Panc1 (cell line): ENCODE results near the gene CREBL2. TPM values are rescaled to one million over a fixed set of nuclear protein-coding genes. Genes with fewer than 3 reads are reported as not detected.

Source experiments
- ATAC-seq: fragments of 200-7000 bp; cut with Tn5 transposase; 2 replicates; pipeline ENCODE4 v1.9.1; 2020; ENCODE audit warnings: mild to moderate bottlenecking, moderate library complexity
- BruUV-seq: library from RNA; stranded (reverse); fragments of 400-500 nt; replicated peaks from 2 replicates; lab custom pipeline; 2021; lab: Mats Ljungman, UMichigan
- CTCF ChIA-PET: fragments of 300-600 bp; sonication (Branson Sonifier 250); formaldehyde crosslinking; loops from one replicate; lab custom pipeline; 2022; ENCODE audit warnings: antibody characterized with exemption; lab: Charles Lee
- POLR2A ChIA-PET: fragments of 300-600 bp; sonication (Branson Sonifier 250); formaldehyde crosslinking; loops from one replicate; lab custom pipeline; 2022; ENCODE audit warnings: antibody characterized with exemption; lab: Charles Lee
- DNase-seq: peaks from one replicate; pipeline ENCODE4 v3.0.0-alpha.2; 2010; ENCODE audit warnings: low read depth, low spot score
- H3K27ac ChIP-seq: 2 replicates; pipeline ENCODE4 v1.5.1; 2011; ENCODE audit warnings: mild to moderate bottlenecking, low read length, inconsistent platforms
- H3K27me3 ChIP-seq: fragments of 200-500 bp; sonication (Bioruptor generic); 2 replicates; pipeline ENCODE4 v1.6.0; 2014; ENCODE audit warnings: low read length, inconsistent platforms; ENCODE audit not compliant: control insufficient read depth, insufficient read depth
- H3K36me3 ChIP-seq: fragments of 200-500 bp; sonication (Bioruptor generic); 2 replicates; pipeline ENCODE4 v1.5.1; 2014; ENCODE audit warnings: inconsistent platforms, mild to moderate bottlenecking, low read length, moderate library complexity; ENCODE audit not compliant: control insufficient read depth, insufficient read depth
- H3K4me1 ChIP-seq: 2 replicates; pipeline ENCODE4 v1.5.1; 2011; ENCODE audit warnings: inconsistent platforms, mild to moderate bottlenecking, low read length, moderate library complexity; ENCODE audit not compliant: control insufficient read depth, insufficient read depth
- H3K4me3 ChIP-seq, 2 experiments: 2 replicates each; pipeline ENCODE4 v1.5.1; 2011 to 2012; ENCODE audit warnings: low read depth in 2 of 2, low read length in 2 of 2, mild to moderate bottlenecking in 2 of 2, inconsistent platforms in 1 of 2, moderate library complexity in 1 of 2
- H3K9me3 ChIP-seq: fragments of 200-500 bp; sonication (Bioruptor generic); 2 replicates; pipeline ENCODE4 v1.5.1; 2014; ENCODE audit warnings: low read depth, mild to moderate bottlenecking, inconsistent platforms, low read length, moderate library complexity; ENCODE audit not compliant: control insufficient read depth, insufficient read depth
- POLR2AphosphoS5 ChIP-seq: IDR thresholded peaks from 2 replicates; pipeline ENCODE4 v1.6.1; 2012; ENCODE audit warnings: mild to moderate bottlenecking, low read depth, low read length, moderate library complexity
- SIN3A ChIP-seq: IDR thresholded peaks from 2 replicates; pipeline ENCODE4 v1.6.1; 2012; ENCODE audit warnings: low read depth, mild to moderate bottlenecking, low read length, moderate library complexity, borderline replicate concordance; ENCODE audit not compliant: insufficient read depth
- TCF7L2 ChIP-seq: IDR thresholded peaks from 2 replicates; pipeline ENCODE4 v1.6.1; 2011; ENCODE audit warnings: mild to moderate bottlenecking, low read depth, low read length, inconsistent platforms
- in situ Hi-C: cut with HindIII; loops from 2 replicates; pipeline ENCODE4 v1.10.0; 2016; ENCODE audit warnings: low sequenced_read_pairs, low pct_unique_long_range_greater_than_20kb
- intact Hi-C: fragments of 100-400 bp; cut with micrococcal nuclease; formaldehyde crosslinking; loops from one replicate; pipeline ENCODE4 v1.10.0; 2022; ENCODE audit not compliant: unreplicated experiment
- total RNA-seq: library from RNA; stranded (reverse); gene quantifications from one replicate; pipeline ENCODE4 v1.2.1, GENCODE V29; 2021; ENCODE audit not compliant: unreplicated experiment
- TF ChIP-seq, protein P1 (sequence below): fragments of 450-650 bp; IDR thresholded peaks from 2 replicates; pipeline ENCODE4 v1.5.1; 2017; ENCODE audit warnings: mild to moderate bottlenecking
- TF ChIP-seq, protein P2 (sequence below), 2 experiments: IDR thresholded peaks; 2 replicates each; pipeline ENCODE4 v1.6.1; 2011 to 2012; ENCODE audit warnings: low read depth in 2 of 2, control low read depth in 1 of 2, low read length in 1 of 2, mild to moderate bottlenecking in 1 of 2, moderate library complexity in 1 of 2; ENCODE audit not compliant: insufficient read depth in 1 of 2

CREBL2 gene
- total RNA-seq, 1 experiment from 2014 or later: 13.6 TPM

DNA sequence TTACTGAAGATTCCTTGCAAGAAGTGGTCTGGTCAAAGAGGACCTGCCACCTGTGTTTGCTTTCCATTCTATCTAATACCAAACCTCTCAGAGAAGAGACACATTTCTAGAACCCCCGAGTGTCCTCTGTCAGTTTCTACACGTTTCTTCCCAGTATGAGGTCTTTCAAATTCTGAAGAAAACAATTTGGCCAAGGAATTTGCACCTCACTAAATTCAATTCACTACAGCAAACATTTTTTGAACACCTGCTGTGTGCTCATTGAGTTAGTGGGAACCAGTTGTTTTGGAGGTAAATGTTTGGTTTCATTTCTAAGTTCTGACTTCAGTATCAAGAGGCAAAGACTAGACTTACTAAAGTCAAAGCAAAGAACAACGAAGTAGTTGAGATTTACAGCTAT lies 64.9 kb downstream of the CREBL2 start:
- TF ChIP-seq SIN3A: no peak
- TF ChIP-seq TCF7L2: no peak
- TF ChIP-seq POLR2AphosphoS5: no peak
- Histone ChIP-seq H3K9me3 (no peaks in the 10 kb centered on the region), H3K4me3 (no peak overlapping the region), H3K27ac (no peak overlapping the region), H3K36me3 (no peaks in the 10 kb centered on the region), H3K27me3 (no peaks in the 10 kb centered on the region), H3K4me1 (peaks cover 3% of the 10 kb centered on the region)
- in situ Hi-C loops: no loop called here
- ATAC-seq (no peak), DNase-seq (no peak)
- intact Hi-C loops: no loop called here
- BruUV-seq: no TSS peak
- CTCF ChIA-PET: no interaction called here
- POLR2A ChIA-PET: no interaction called here

DNA sequence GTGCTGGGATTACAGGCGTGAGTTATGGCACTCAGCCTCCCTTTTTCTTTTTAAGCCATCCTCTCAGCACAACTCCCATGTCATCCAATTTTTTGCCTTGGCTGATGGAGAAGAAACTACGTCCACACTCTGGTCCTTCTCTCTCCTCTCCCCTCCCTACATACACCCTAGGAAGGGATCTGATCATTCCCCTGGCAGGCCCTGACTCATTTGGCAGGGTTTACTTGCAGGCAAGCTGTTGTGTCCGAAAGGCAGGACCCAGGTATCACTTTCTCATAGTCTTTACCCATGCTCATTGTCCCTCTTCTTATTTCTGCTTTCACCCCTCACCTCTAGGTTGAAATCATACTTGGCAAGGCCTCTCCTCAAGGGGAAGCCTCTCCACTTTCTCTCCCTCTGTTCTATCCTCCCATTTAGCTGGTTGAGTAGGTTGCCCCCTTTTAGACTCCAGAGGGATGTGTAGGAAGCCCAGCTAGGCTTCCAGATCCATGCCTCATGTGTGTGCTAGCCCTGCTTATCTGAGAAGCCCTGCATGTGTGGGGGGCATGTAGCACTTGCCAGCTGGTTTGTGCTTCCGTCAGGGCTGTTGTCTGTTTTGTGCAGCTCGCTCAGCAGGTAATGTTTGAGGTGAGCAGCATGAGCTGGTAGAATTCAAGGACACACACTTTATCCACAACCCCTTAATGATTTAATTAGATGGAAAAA lies 69.5 kb downstream of the CREBL2 start:
- H3K27ac ChIP-seq: no peak overlapping the region
- intact Hi-C loops (no loop called here), in situ Hi-C loops (no loop called here)
- H3K9me3 ChIP-seq: no peaks in the 10 kb centered on the region
- no peaks in the 10 kb centered on the region for H3K4me1 ChIP-seq
- no peak for DNase-seq
- H3K36me3 ChIP-seq: no peaks in the 10 kb centered on the region
- TF ChIP-seq, protein P1, sequence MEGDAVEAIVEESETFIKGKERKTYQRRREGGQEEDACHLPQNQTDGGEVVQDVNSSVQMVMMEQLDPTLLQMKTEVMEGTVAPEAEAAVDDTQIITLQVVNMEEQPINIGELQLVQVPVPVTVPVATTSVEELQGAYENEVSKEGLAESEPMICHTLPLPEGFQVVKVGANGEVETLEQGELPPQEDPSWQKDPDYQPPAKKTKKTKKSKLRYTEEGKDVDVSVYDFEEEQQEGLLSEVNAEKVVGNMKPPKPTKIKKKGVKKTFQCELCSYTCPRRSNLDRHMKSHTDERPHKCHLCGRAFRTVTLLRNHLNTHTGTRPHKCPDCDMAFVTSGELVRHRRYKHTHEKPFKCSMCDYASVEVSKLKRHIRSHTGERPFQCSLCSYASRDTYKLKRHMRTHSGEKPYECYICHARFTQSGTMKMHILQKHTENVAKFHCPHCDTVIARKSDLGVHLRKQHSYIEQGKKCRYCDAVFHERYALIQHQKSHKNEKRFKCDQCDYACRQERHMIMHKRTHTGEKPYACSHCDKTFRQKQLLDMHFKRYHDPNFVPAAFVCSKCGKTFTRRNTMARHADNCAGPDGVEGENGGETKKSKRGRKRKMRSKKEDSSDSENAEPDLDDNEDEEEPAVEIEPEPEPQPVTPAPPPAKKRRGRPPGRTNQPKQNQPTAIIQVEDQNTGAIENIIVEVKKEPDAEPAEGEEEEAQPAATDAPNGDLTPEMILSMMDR: no peak
- TF ChIP-seq, protein P2, sequence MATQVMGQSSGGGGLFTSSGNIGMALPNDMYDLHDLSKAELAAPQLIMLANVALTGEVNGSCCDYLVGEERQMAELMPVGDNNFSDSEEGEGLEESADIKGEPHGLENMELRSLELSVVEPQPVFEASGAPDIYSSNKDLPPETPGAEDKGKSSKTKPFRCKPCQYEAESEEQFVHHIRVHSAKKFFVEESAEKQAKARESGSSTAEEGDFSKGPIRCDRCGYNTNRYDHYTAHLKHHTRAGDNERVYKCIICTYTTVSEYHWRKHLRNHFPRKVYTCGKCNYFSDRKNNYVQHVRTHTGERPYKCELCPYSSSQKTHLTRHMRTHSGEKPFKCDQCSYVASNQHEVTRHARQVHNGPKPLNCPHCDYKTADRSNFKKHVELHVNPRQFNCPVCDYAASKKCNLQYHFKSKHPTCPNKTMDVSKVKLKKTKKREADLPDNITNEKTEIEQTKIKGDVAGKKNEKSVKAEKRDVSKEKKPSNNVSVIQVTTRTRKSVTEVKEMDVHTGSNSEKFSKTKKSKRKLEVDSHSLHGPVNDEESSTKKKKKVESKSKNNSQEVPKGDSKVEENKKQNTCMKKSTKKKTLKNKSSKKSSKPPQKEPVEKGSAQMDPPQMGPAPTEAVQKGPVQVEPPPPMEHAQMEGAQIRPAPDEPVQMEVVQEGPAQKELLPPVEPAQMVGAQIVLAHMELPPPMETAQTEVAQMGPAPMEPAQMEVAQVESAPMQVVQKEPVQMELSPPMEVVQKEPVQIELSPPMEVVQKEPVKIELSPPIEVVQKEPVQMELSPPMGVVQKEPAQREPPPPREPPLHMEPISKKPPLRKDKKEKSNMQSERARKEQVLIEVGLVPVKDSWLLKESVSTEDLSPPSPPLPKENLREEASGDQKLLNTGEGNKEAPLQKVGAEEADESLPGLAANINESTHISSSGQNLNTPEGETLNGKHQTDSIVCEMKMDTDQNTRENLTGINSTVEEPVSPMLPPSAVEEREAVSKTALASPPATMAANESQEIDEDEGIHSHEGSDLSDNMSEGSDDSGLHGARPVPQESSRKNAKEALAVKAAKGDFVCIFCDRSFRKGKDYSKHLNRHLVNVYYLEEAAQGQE (IDR thresholded peaks at IDR 0.05; ENCODE audit: insufficient read depth in 1 of 2, low read depth in 2 of 2, low read length in 1 of 2): no peak
- TF ChIP-seq SIN3A (no peak), POLR2AphosphoS5 (no peak), TCF7L2 (no peak)
- no peak for ATAC-seq
- POLR2A ChIA-PET: interaction anchor here (0.5 kb wide), 1 partner anchor 11 kb away, joined by 4 read pairs; no protein-coding TSS in a partner anchor
- H3K27me3 ChIP-seq: no peaks in the 10 kb centered on the region
- no TSS peak for BruUV-seq
- CTCF ChIA-PET: no interaction called here
- no peak overlapping the region for H3K4me3 ChIP-seq

DNA sequence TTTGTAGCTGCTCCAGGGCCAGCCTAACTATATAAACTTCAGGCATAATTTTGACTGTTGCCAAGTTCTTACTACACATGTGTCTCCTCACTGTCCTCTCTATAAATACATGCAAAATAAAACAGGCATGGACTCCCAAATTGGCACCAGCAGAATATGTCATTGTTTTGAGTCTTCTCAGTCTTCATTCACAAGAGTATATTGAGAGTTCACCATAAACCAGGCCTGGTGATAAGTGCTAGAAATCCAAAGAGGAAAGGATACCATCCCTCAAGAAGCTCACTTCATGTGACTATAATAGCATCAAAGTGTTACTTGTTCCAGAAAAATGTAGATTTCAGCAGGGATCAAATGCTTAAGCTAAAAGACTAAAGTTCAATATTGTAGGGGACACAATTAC lies 70.6 kb downstream of the CREBL2 start:
- ATAC-seq (no peak), DNase-seq (no peak)
- Histone ChIP-seq H3K4me1 (no peaks in the 10 kb centered on the region), H3K36me3 (no peaks in the 10 kb centered on the region), H3K9me3 (no peaks in the 10 kb centered on the region), H3K4me3 (no peak overlapping the region), H3K27me3 (no peaks in the 10 kb centered on the region), H3K27ac (no peak overlapping the region)
- TF ChIP-seq SIN3A (no peak), TCF7L2 (no peak), POLR2AphosphoS5 (no peak)
- TF ChIP-seq, protein P1: no peak
- TF ChIP-seq, protein P2 (IDR thresholded peaks at IDR 0.05; ENCODE audit: insufficient read depth in 1 of 2, low read depth in 2 of 2, low read length in 1 of 2): no peak
- POLR2A ChIA-PET: no interaction called here
- no TSS peak for BruUV-seq
- intact Hi-C loops: no loop called here
- in situ Hi-C loops: no loop called here
- CTCF ChIA-PET: no interaction called here
